WTC11 (cell line): ENCODE results near the gene CTNNAL1. TPM values are rescaled to one million over a fixed set of nuclear protein-coding genes. Genes with fewer than 3 reads are reported as not detected.

ENCODE experiments used
- CBFB ChIP-seq: sonication (generic); formaldehyde crosslinking; IDR thresholded peaks from 2 replicates; pipeline ENCODE4 v1.8.1; 2022; ENCODE audit warnings: mild to moderate bottlenecking, low read depth, missing genetic modification reagents
- CREB1 ChIP-seq: sonication (generic); formaldehyde crosslinking; IDR thresholded peaks from 2 replicates; pipeline ENCODE4 v1.8.0; 2023; ENCODE audit warnings: mild to moderate bottlenecking, missing genetic modification reagents
- EMX1 ChIP-seq: fragments of 250-450 bp; sonication (Bioruptor Pico); IDR thresholded peaks from 2 replicates; pipeline ENCODE4 v1.8.0; 2021; ENCODE audit warnings: mild to moderate bottlenecking
- ETV6 ChIP-seq: sonication (generic); formaldehyde crosslinking; IDR thresholded peaks from 2 replicates; pipeline ENCODE4 v1.8.1; 2022; ENCODE audit warnings: mild to moderate bottlenecking, missing genetic modification reagents
- FOXK1 ChIP-seq: sonication (generic); formaldehyde crosslinking; IDR thresholded peaks from 2 replicates; pipeline ENCODE4 v1.8.0; 2022; ENCODE audit warnings: mild to moderate bottlenecking, moderate library complexity, missing genetic modification reagents
- NR2C2 ChIP-seq: sonication (generic); formaldehyde crosslinking; IDR thresholded peaks from 2 replicates; pipeline ENCODE4 v1.8.0; 2022; ENCODE audit warnings: mild to moderate bottlenecking, missing genetic modification reagents
- RELA ChIP-seq: sonication (generic); formaldehyde crosslinking; IDR thresholded peaks from 2 replicates; pipeline ENCODE4 v1.8.1; 2022; ENCODE audit warnings: missing genetic modification reagents, mild to moderate bottlenecking, borderline replicate concordance
- SMAD3 ChIP-seq: sonication (generic); formaldehyde crosslinking; IDR thresholded peaks from 2 replicates; pipeline ENCODE4 v1.8.0; 2022; ENCODE audit warnings: missing genetic modification reagents, mild to moderate bottlenecking, borderline replicate concordance
- SMAD4 ChIP-seq: sonication (generic); formaldehyde crosslinking; IDR thresholded peaks from 2 replicates; pipeline ENCODE4 v1.8.0; 2022; ENCODE audit warnings: mild to moderate bottlenecking, missing genetic modification reagents
- SP1 ChIP-seq: sonication (generic); formaldehyde crosslinking; conservative IDR thresholded peaks from 2 replicates; pipeline ENCODE4 v1.8.1; 2022; ENCODE audit warnings: missing genetic modification reagents
- TCF7 ChIP-seq: sonication (generic); formaldehyde crosslinking; IDR thresholded peaks from 2 replicates; pipeline ENCODE4 v1.8.0; 2022; ENCODE audit warnings: mild to moderate bottlenecking, low read depth, missing genetic modification reagents, moderate library complexity
- TEAD1 ChIP-seq: sonication (generic); formaldehyde crosslinking; IDR thresholded peaks from 2 replicates; pipeline ENCODE4 v1.8.0; 2022; ENCODE audit warnings: mild to moderate bottlenecking, missing genetic modification reagents
- TP53 ChIP-seq: sonication (generic); formaldehyde crosslinking; IDR thresholded peaks from 2 replicates; pipeline ENCODE4 v1.8.1; 2023; ENCODE audit warnings: mild to moderate bottlenecking, missing genetic modification reagents
- ZBTB21 ChIP-seq: sonication (generic); formaldehyde crosslinking; IDR thresholded peaks from 2 replicates; pipeline ENCODE4 v1.8.1; 2023; ENCODE audit warnings: mild to moderate bottlenecking, missing genetic modification reagents, borderline replicate concordance
- ZNF121 ChIP-seq: sonication (generic); formaldehyde crosslinking; IDR thresholded peaks from 2 replicates; pipeline ENCODE4 v1.8.0; 2023; ENCODE audit warnings: missing genetic modification reagents
- ZNF317 ChIP-seq: sonication (generic); formaldehyde crosslinking; IDR thresholded peaks from 2 replicates; pipeline ENCODE4 v1.8.1; 2023; ENCODE audit warnings: low read depth, mild to moderate bottlenecking, moderate library complexity, missing genetic modification reagents, borderline replicate concordance
- ZNF671 ChIP-seq: fragments of 250-450 bp; sonication (Bioruptor Pico); IDR thresholded peaks from 2 replicates; pipeline ENCODE4 v1.8.0; 2021; ENCODE audit warnings: mild to moderate bottlenecking
- total RNA-seq: library from RNA; stranded (reverse); gene quantifications from 3 replicates; pipeline ENCODE4 v1.2.3, GENCODE V29; 2021
- TF ChIP-seq, protein P1 (sequence below): sonication (generic); formaldehyde crosslinking; IDR thresholded peaks from 2 replicates; pipeline ENCODE4 v1.8.1; 2023; ENCODE audit warnings: mild to moderate bottlenecking, missing genetic modification reagents, borderline replicate concordance
- TF ChIP-seq, protein P2 (sequence below): fragments of 250-450 bp; sonication (Bioruptor Pico); IDR thresholded peaks from 2 replicates; pipeline ENCODE4 v1.9.0; 2021; ENCODE audit warnings: mild to moderate bottlenecking
- TF ChIP-seq, protein P3 (sequence below): sonication (generic); formaldehyde crosslinking; IDR thresholded peaks from 2 replicates; pipeline ENCODE4 v1.8.1; 2023; ENCODE audit warnings: mild to moderate bottlenecking, missing genetic modification reagents, moderate library complexity
- TF ChIP-seq, protein P4 (sequence below): fragments of 250-450 bp; sonication (Bioruptor Pico); IDR thresholded peaks from 2 replicates; pipeline ENCODE4 v1.9.0; 2021; ENCODE audit warnings: moderate library complexity, mild to moderate bottlenecking, inconsistent platforms, borderline replicate concordance
- TF ChIP-seq, protein P5 (sequence below): sonication (generic); formaldehyde crosslinking; IDR thresholded peaks from 2 replicates; pipeline ENCODE4 v1.8.1; 2022; ENCODE audit warnings: low read depth, mild to moderate bottlenecking, moderate library complexity, missing genetic modification reagents, borderline replicate concordance
- TF ChIP-seq, protein P6 (sequence below): fragments of 250-450 bp; sonication (Bioruptor Pico); IDR thresholded peaks from 2 replicates; pipeline ENCODE4 v2.1.2; 2022; ENCODE audit warnings: mild to moderate bottlenecking, moderate library complexity
- TF ChIP-seq, protein P7 (sequence below): sonication (generic); formaldehyde crosslinking; conservative IDR thresholded peaks from 2 replicates; pipeline ENCODE4 v1.8.1; 2022; ENCODE audit warnings: mild to moderate bottlenecking, missing genetic modification reagents
- TF ChIP-seq, protein P8 (sequence below): sonication (generic); formaldehyde crosslinking; IDR thresholded peaks from 2 replicates; pipeline ENCODE4 v1.8.1; 2023; ENCODE audit warnings: mild to moderate bottlenecking, missing genetic modification reagents
- TF ChIP-seq, protein P9 (sequence below): fragments of 250-450 bp; sonication (Bioruptor Pico); IDR thresholded peaks from 2 replicates; pipeline ENCODE4 v1.9.0; 2021; ENCODE audit warnings: mild to moderate bottlenecking

CTNNAL1 gene
- total RNA-seq, 1 experiment from 2014 or later: 53.1 TPM

DNA sequence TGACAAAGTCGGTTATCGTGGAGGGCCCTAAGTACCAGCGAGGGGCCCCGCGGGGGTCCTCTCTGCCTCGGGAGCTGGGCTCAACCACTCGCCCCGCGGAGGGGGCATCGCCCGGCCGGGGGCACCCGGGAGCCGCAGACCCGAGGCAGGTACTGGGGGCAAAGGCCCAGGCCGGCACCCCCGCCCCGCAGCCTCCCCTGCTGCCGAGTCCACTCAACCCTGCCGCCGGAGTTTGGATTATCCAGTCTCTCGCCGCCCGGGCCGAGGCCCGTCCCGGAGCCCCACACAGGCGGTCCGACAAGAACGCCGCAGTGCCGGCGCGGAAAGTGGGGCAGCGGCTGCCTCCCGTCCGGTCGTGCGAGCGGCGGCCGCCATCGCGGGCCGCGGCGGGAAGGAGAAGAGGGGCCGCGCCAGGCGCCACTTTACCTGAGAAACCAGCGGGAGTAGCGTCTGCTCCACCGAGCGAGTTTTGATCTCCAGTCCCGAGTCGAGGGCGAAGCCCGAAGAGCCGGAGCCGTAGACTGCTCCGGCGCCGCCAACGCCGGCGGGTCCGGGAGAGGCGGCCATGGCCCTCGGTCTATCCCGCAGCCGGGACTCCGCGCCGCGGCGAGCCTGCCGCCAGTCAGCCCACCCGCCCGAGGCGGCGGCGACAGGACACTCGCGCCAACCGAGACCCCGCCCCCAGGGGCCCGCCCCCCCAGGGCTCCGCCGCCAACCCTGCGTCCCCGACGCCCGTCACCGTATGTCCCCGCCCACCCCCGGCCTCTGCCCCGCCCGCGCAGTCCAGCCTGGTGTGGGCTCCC is at the start of gene CTNNAL1 (continued):
- no peak for TF ChIP-seq CREB1 (CRISPR knock-in tag)
- TF ChIP-seq SMAD3 (CRISPR knock-in tag): no peak
- peak; percentile 71 for TF ChIP-seq SP1 (CRISPR knock-in tag)
- TF ChIP-seq TCF7 (CRISPR knock-in tag): no peak
- no peak for TF ChIP-seq TP53 (CRISPR knock-in tag)
- TF ChIP-seq, protein P1, sequence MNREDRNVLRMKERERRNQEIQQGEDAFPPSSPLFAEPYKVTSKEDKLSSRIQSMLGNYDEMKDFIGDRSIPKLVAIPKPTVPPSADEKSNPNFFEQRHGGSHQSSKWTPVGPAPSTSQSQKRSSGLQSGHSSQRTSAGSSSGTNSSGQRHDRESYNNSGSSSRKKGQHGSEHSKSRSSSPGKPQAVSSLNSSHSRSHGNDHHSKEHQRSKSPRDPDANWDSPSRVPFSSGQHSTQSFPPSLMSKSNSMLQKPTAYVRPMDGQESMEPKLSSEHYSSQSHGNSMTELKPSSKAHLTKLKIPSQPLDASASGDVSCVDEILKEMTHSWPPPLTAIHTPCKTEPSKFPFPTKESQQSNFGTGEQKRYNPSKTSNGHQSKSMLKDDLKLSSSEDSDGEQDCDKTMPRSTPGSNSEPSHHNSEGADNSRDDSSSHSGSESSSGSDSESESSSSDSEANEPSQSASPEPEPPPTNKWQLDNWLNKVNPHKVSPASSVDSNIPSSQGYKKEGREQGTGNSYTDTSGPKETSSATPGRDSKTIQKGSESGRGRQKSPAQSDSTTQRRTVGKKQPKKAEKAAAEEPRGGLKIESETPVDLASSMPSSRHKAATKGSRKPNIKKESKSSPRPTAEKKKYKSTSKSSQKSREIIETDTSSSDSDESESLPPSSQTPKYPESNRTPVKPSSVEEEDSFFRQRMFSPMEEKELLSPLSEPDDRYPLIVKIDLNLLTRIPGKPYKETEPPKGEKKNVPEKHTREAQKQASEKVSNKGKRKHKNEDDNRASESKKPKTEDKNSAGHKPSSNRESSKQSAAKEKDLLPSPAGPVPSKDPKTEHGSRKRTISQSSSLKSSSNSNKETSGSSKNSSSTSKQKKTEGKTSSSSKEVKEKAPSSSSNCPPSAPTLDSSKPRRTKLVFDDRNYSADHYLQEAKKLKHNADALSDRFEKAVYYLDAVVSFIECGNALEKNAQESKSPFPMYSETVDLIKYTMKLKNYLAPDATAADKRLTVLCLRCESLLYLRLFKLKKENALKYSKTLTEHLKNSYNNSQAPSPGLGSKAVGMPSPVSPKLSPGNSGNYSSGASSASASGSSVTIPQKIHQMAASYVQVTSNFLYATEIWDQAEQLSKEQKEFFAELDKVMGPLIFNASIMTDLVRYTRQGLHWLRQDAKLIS: no peak
- TF ChIP-seq, protein P2, sequence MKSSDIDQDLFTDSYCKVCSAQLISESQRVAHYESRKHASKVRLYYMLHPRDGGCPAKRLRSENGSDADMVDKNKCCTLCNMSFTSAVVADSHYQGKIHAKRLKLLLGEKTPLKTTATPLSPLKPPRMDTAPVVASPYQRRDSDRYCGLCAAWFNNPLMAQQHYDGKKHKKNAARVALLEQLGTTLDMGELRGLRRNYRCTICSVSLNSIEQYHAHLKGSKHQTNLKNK (CRISPR knock-in tag): no peak
- no peak for TF ChIP-seq ZNF317 (CRISPR knock-in tag)
- TF ChIP-seq ZNF121 (CRISPR knock-in tag): no peak
- TF ChIP-seq NR2C2 (CRISPR knock-in tag): no peak
- TF ChIP-seq RELA (CRISPR knock-in tag): no peak
- TF ChIP-seq, protein P3, sequence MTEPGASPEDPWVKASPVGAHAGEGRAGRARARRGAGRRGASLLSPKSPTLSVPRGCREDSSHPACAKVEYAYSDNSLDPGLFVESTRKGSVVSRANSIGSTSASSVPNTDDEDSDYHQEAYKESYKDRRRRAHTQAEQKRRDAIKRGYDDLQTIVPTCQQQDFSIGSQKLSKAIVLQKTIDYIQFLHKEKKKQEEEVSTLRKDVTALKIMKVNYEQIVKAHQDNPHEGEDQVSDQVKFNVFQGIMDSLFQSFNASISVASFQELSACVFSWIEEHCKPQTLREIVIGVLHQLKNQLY (CRISPR knock-in tag): no peak
- no peak for TF ChIP-seq TEAD1 (CRISPR knock-in tag)
- TF ChIP-seq, protein P4, sequence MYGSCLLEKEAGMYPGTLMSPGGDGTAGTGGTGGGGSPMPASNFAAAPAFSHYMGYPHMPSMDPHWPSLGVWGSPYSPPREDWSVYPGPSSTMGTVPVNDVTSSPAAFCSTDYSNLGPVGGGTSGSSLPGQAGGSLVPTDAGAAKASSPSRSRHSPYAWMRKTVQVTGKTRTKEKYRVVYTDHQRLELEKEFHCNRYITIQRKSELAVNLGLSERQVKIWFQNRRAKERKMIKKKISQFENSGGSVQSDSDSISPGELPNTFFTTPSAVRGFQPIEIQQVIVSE (CRISPR knock-in tag): no peak
- TF ChIP-seq, protein P5, sequence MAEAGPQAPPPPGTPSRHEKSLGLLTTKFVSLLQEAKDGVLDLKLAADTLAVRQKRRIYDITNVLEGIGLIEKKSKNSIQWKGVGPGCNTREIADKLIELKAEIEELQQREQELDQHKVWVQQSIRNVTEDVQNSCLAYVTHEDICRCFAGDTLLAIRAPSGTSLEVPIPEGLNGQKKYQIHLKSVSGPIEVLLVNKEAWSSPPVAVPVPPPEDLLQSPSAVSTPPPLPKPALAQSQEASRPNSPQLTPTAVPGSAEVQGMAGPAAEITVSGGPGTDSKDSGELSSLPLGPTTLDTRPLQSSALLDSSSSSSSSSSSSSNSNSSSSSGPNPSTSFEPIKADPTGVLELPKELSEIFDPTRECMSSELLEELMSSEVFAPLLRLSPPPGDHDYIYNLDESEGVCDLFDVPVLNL (CRISPR knock-in tag): peak; percentile 57; the same call in 1 of the 2 replicates
- no peak for TF ChIP-seq SMAD4 (CRISPR knock-in tag)
- TF ChIP-seq, protein P6, sequence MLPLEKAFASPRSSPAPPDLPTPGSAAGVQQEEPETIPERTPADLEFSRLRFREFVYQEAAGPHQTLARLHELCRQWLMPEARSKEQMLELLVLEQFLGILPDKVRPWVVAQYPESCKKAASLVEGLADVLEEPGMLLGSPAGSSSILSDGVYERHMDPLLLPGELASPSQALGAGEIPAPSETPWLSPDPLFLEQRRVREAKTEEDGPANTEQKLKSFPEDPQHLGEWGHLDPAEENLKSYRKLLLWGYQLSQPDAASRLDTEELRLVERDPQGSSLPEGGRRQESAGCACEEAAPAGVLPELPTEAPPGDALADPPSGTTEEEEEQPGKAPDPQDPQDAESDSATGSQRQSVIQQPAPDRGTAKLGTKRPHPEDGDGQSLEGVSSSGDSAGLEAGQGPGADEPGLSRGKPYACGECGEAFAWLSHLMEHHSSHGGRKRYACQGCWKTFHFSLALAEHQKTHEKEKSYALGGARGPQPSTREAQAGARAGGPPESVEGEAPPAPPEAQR (CRISPR knock-in tag): no peak
- TF ChIP-seq ZNF671 (CRISPR knock-in tag): 0 out of 2 replicates have a peak, but pooled peaks have one; percentile 48
- TF ChIP-seq, protein P7, sequence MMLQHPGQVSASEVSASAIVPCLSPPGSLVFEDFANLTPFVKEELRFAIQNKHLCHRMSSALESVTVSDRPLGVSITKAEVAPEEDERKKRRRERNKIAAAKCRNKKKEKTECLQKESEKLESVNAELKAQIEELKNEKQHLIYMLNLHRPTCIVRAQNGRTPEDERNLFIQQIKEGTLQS (CRISPR knock-in tag): no peak
- TF ChIP-seq EMX1 (CRISPR knock-in tag): no peak
- peak; percentile 26; the same call in 1 of the 2 replicates for TF ChIP-seq ETV6
- no peak for TF ChIP-seq CBFB (CRISPR knock-in tag)
- no peak for TF ChIP-seq ZBTB21
- no peak for TF ChIP-seq FOXK1 (CRISPR knock-in tag)
- TF ChIP-seq, protein P8, sequence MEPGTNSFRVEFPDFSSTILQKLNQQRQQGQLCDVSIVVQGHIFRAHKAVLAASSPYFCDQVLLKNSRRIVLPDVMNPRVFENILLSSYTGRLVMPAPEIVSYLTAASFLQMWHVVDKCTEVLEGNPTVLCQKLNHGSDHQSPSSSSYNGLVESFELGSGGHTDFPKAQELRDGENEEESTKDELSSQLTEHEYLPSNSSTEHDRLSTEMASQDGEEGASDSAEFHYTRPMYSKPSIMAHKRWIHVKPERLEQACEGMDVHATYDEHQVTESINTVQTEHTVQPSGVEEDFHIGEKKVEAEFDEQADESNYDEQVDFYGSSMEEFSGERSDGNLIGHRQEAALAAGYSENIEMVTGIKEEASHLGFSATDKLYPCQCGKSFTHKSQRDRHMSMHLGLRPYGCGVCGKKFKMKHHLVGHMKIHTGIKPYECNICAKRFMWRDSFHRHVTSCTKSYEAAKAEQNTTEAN: no peak
- TF ChIP-seq, protein P9, sequence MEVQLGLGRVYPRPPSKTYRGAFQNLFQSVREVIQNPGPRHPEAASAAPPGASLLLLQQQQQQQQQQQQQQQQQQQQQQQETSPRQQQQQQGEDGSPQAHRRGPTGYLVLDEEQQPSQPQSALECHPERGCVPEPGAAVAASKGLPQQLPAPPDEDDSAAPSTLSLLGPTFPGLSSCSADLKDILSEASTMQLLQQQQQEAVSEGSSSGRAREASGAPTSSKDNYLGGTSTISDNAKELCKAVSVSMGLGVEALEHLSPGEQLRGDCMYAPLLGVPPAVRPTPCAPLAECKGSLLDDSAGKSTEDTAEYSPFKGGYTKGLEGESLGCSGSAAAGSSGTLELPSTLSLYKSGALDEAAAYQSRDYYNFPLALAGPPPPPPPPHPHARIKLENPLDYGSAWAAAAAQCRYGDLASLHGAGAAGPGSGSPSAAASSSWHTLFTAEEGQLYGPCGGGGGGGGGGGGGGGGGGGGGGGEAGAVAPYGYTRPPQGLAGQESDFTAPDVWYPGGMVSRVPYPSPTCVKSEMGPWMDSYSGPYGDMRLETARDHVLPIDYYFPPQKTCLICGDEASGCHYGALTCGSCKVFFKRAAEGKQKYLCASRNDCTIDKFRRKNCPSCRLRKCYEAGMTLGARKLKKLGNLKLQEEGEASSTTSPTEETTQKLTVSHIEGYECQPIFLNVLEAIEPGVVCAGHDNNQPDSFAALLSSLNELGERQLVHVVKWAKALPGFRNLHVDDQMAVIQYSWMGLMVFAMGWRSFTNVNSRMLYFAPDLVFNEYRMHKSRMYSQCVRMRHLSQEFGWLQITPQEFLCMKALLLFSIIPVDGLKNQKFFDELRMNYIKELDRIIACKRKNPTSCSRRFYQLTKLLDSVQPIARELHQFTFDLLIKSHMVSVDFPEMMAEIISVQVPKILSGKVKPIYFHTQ (CRISPR knock-in tag): 0 out of 2 replicates have a peak, but pooled peaks have one; percentile 24
